ENCODE results near the gene NOCT. TPM values are rescaled to one million over a fixed set of nuclear protein-coding genes. Genes with fewer than 3 reads are reported as not detected.
"Not testable (repeated sequence)": the region's sequence is repeated elsewhere in the genome, so short reads cannot be mapped to it uniquely, and the experiment has no call there.

Gene NOCT
- total RNA-seq, 3 donors from 2014 or later, result 4.0 to 9.5 (median 6.4) TPM

DNA sequence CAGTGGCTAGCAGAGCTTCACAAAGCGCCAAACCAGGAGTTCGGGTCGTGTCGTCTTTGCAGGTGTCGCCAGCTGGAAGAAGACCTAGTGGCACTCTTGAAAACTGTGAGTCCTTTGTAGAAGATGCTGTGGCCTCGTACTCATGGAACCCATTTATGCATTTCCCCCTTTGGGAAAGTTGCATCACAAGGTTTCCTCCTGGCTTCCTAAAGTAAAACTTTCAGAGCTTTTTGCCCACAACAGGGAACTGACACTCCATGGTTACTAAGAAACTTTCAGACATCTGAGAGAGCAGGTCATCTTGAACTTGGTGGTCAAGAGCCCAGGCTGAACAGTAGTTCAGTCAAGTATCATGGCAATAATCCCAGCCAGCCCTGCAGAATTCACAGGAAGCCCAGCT lies 15.9 kb upstream of the NOCT start:
- H3K36me3 ChIP-seq, result no peaks in the 10 kb centered on the region
- no peak overlapping the region for H3K4me3 ChIP-seq
- H3K4me1 ChIP-seq, result no peaks in the 10 kb centered on the region
- H3K27me3 ChIP-seq, result no peaks in the 10 kb centered on the region
- no peak overlapping the region for H3K27ac ChIP-seq
- no peaks in the 10 kb centered on the region for H3K9me3 ChIP-seq
- DNase-seq (ENCODE audit: low spot score in 2 of 2), result no peak
- intact Hi-C loops (cut with DNase I; ENCODE audit: low total_unique reads), result no loop called here
- TF ChIP-seq POLR2AphosphoS5 (IDR thresholded peaks at IDR 0.05) (no peak), POLR2A (IDR thresholded peaks at IDR 0.05) (no peak)
- TF ChIP-seq, protein P1, sequence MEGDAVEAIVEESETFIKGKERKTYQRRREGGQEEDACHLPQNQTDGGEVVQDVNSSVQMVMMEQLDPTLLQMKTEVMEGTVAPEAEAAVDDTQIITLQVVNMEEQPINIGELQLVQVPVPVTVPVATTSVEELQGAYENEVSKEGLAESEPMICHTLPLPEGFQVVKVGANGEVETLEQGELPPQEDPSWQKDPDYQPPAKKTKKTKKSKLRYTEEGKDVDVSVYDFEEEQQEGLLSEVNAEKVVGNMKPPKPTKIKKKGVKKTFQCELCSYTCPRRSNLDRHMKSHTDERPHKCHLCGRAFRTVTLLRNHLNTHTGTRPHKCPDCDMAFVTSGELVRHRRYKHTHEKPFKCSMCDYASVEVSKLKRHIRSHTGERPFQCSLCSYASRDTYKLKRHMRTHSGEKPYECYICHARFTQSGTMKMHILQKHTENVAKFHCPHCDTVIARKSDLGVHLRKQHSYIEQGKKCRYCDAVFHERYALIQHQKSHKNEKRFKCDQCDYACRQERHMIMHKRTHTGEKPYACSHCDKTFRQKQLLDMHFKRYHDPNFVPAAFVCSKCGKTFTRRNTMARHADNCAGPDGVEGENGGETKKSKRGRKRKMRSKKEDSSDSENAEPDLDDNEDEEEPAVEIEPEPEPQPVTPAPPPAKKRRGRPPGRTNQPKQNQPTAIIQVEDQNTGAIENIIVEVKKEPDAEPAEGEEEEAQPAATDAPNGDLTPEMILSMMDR (IDR thresholded peaks at IDR 0.05), result no peak

DNA sequence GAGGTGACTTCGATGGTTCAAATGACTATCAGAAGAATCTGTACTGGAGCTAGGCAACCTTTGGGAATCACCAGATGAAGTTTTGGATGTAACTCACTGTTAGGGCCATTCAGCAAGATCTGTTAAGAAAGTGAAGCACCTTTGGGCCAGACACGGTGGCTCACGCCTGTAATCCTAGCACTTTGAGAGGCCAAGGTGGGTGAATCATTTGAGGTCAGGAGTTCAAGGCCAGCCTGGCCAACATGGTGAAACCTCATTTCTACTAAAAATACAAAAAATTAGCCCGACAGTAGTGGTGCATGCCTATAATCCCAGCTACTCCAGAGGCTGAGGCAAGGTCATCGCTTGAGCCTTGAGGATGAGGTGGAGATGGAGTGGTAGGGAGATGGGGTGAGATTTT lies 15.4 kb upstream of the NOCT start:
- H3K27me3 ChIP-seq; H3K27ac ChIP-seq; DNase-seq (ENCODE audit: low spot score in 2 of 2); H3K9me3 ChIP-seq; intact Hi-C loops (cut with DNase I; ENCODE audit: low total_unique reads); H3K36me3 ChIP-seq; H3K4me1 ChIP-seq; H3K4me3 ChIP-seq: not testable (repeated sequence)

DNA sequence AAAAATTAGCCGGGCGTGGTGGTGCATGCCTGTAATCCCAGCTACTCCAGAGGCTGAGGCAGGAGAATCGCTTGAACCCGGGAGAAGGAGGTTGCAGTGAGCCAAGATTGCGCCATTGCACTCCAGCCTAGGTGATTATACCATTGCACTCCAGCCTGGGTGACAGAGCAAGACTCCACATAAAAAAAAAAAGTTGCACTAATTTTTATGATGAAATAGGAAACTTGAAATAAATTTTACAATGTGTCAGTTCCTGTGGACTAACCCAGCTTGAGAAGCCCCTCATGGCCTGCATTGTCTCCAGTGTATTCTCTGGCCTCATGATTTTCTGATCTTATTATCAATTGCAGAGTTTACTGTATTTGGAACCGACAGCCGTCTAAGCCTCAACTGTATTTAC lies 14.2 kb upstream of the NOCT start:
- H3K4me1 ChIP-seq; H3K27ac ChIP-seq; H3K4me3 ChIP-seq; DNase-seq (ENCODE audit: low spot score in 2 of 2); H3K36me3 ChIP-seq; intact Hi-C loops (cut with DNase I; ENCODE audit: low total_unique reads); H3K9me3 ChIP-seq; H3K27me3 ChIP-seq: not testable (repeated sequence)

DNA sequence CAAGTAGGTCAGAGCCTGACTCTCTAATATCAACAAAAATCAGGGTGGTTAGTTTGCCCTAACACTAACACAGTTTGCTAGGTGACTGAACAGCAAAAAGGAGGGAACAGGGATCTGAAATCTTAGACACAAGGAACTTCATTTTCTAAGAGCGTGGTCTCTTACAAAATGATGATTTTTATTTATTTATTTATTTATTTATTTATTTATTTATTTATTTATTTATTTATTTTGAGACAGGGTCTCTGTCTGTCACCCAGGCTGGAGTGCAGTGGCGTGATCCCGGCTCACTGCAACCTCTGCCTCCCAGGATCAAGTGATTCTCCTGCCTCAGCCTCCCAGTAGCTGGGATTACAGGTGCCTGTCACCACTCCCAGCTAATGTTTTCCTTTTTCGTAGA lies 11.9 kb upstream of the NOCT start:
- intact Hi-C loops (cut with DNase I; ENCODE audit: low total_unique reads); H3K4me3 ChIP-seq; H3K4me1 ChIP-seq; H3K36me3 ChIP-seq; H3K9me3 ChIP-seq; H3K27ac ChIP-seq; H3K27me3 ChIP-seq; DNase-seq (ENCODE audit: low spot score in 2 of 2): not testable (repeated sequence)

DNA sequence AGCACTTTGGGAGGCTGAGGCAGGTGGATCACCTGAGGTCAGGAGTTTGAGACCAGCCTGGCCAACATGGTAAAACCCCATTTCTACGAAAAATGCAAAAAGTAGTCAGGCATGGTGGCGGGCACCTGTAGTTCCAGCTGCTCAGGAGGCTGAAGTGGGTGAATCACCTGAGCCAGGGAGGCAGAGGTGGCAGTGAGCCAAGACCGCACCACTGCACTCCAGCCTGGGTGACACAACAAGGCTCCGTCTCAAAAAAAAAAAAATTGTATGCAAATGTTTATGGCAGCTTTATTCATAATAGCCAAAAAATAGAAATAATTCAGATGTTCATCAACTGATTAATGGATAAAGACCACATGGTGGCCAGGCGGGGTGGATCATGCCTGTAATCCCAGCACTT lies 9.8 kb upstream of the NOCT start:
- no peaks in the 10 kb centered on the region for H3K36me3 ChIP-seq
- no peaks in the 10 kb centered on the region for H3K4me1 ChIP-seq
- DNase-seq (ENCODE audit: low spot score in 2 of 2), result no peak
- H3K4me3 ChIP-seq, result no peak overlapping the region
- intact Hi-C loops (cut with DNase I; ENCODE audit: low total_unique reads), result no loop called here
- no peaks in the 10 kb centered on the region for H3K27me3 ChIP-seq
- no peak overlapping the region for H3K27ac ChIP-seq
- TF ChIP-seq POLR2AphosphoS5 (IDR thresholded peaks at IDR 0.05) (no peak), POLR2A (IDR thresholded peaks at IDR 0.05) (no peak)
- TF ChIP-seq, protein P1 (IDR thresholded peaks at IDR 0.05), result no peak
- no peaks in the 10 kb centered on the region for H3K9me3 ChIP-seq

DNA sequence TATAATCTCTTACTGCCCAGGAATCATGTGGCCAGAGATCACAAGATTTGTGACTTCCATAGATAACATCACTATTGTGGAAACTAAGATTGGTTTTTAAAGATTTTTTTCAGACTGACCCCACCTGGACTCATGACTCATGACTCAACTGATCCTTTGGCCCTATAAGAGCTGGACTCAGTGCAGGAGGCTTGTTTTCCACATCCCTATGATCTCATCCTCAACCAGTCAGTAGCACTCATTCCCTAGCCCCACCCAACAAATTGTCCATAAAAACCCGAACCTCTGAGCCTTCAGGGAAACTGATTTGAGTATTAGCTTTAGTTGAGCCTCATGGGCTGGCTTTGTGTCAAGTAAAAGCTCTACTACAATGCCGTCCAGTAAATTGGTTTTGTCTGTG lies 7.9 kb upstream of the NOCT start:
- Histone ChIP-seq H3K4me1 (no peaks in the 10 kb centered on the region), H3K36me3 (no peaks in the 10 kb centered on the region), H3K27me3 (no peaks in the 10 kb centered on the region), H3K9me3 (no peaks in the 10 kb centered on the region), H3K27ac (no peak overlapping the region), H3K4me3 (no peak overlapping the region)
- intact Hi-C loops (cut with DNase I; ENCODE audit: low total_unique reads), result no loop called here
- no peak for DNase-seq (ENCODE audit: low spot score in 2 of 2)
- TF ChIP-seq, protein P1 (IDR thresholded peaks at IDR 0.05), result no peak
- no peak for TF ChIP-seq POLR2AphosphoS5 (IDR thresholded peaks at IDR 0.05)
- no peak for TF ChIP-seq POLR2A (IDR thresholded peaks at IDR 0.05)

DNA sequence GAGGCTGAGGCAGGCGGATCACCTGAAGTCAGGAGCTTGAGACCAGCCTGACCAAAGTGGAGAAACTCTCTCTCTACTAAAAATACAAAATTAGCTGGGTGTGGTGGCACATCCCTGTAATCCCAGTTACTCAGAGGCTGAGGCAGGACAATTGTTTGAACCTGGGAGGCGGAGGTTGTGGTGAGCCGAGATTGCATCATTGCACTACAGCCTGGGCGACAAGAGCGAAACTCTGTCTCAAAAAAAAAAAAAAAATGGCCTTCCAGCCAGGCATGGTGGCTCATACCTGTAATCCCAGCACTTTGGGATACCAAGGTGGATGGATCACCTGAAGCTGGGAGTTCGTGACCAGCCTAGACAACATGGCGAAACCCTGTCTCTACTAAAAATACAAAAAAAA lies 7.3 kb upstream of the NOCT start:
- intact Hi-C loops (cut with DNase I; ENCODE audit: low total_unique reads); H3K36me3 ChIP-seq; H3K9me3 ChIP-seq; H3K27ac ChIP-seq; H3K27me3 ChIP-seq; H3K4me1 ChIP-seq; H3K4me3 ChIP-seq; DNase-seq (ENCODE audit: low spot score in 2 of 2): not testable (repeated sequence)
